HG03064 (cell line): ENCODE measurements around the gene GPX2.
"Not testable (repeated sequence)": the region's sequence is repeated elsewhere in the genome, so short reads cannot be mapped to it uniquely, and the experiment has no call there.

Experiments used
- ATAC-seq: cut with Tn5 transposase; IDR thresholded peaks from one replicate; pipeline ENCODE4 v1.9.1; 2021; ENCODE audit warnings: low read depth; ENCODE audit not compliant: unreplicated experiment

Gene GPX2

GRCh38 chr14:64915797-64916196 lies 26.7 kb downstream of the GPX2 start:
- no peak for ATAC-seq

GRCh38 chr14:64915029-64915424 lies 27.5 kb downstream of the GPX2 start:
- ATAC-seq = no peak

DNA sequence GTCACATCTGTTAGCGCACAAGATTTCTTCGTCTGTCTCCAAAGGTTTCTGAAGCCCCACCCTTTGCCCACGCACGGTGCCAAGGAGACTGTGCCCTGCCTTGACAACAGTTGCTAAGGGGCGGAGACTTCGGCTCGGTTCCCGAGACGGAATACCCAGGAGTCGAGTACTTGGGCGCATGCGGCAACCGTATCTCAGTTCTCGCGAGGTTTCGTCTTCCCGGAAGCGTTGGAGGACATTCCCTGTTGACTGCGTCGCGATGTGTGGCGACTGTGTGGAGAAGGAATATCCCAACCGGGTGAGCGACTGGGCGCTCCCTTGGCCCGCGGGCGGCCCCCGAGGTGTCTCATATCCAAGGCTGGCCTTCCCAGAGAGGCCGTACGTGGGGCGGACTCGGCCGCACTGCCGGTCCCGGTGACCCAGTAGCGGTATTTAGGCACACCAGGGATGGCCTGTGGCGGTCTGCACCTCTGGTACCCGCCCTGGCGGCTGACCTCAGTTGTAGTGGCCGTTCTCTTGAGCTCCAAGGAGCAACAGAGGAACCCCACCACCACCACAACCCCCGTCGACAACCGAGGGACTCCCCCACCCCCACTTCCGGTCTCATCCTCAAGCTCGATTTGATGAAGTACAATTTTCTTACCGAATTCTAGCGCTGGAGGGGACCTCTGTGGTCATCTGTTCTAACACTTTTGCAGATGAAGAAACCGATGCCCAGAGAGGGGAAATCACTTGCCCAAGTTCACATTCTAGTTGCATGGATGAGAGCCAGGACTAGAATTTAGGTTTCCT lies 28.1 kb downstream of the GPX2 start, which contains the start of gene CHURC1:
TSS of gene CHURC1 (plus strand) at position 219 of the 792 bp plus-strand sequence. CDS start at position 260, 41 bp downstream.
- ATAC-seq = peak; percentile 85

GRCh38 chr14:64913477-64913876 lies 29.1 kb downstream of the GPX2 start:
- ATAC-seq = not testable (repeated sequence)

DNA sequence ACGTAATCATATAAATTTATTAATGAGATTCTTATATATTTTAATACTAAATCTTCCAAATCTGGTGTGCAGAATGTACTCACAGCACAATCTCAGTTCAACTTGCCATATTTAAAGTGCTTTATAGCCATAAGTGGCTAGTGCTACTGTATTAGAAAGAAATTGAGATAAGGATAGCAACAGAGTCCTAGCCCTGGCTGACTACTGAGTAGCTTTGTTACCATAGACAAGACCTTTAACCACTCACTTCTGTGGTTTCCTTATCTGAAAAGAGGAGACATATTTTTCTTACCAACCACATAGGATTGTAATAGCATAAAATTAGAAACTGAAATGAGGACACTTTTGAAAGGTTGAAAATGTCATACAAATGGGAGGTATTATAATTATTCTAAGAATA lies 30.3 kb downstream of the GPX2 start:
- no peak for ATAC-seq

DNA sequence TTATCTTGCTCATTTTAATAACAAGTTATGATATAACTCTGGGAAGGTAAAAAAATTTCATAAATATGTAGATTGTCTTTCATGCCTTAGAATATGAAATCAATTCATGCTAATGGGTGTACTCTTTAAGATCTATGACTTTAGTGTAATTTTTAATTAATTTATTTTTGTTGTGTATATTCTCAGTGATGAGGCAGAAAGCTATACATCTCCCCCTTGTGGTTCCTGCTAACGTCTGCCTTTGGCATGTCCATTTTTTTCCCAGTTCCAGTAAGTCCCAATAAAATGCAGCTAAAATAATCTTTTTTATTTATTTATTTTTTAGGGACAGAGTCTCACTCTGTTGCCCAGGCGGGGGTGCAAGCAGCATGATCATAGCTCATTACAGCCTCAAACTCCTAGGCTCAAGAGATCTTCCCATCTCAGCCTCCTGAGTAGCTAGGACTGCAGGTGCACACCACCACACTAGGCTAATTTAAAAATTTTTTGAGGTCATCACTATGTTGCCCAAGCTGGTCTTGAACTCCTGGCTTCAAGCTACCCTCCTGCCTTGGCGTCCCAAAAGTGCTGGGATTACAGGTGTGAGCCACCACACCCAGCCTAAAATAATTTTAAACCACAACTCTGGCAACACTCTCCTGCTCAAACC lies 31.6 kb downstream of the GPX2 start:
- no peak for ATAC-seq

GRCh38 chr14:64906022-64906421 lies 36.5 kb downstream of the GPX2 start:
- ATAC-seq = no peak

GRCh38 chr14:64899958-64900357 lies 42.6 kb downstream of the GPX2 start:
- ATAC-seq = no peak

DNA sequence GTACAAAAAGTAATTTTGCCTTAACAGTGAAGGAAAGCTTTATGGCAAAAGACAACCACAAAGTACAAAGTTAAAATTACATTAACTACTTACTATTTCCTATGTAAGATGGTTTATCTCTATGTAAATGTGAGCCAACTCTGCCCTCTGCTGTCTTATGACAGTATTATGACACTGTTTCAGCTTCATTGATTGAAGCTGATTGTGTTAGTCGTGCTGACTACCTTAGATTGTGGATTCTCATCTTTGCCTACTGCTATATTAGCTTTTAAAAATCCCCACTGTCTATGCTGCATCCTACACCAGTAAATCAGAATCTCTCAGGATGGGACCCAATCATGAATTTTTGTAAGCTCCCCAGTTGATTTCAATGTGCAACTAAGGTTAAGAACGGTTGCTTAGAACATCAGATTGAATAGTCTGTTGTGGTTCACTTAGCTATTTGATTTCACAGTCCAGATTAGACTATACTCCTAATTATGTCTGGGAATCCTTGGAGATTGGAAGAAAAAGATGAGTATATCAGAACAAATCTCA lies 50.6 kb downstream of the GPX2 start:
- no peak for ATAC-seq

- no peak for ATAC-seq
Observed at GRCh38 chr14:64891173-64891838, 51.2 kb downstream of the GPX2 start.

DNA sequence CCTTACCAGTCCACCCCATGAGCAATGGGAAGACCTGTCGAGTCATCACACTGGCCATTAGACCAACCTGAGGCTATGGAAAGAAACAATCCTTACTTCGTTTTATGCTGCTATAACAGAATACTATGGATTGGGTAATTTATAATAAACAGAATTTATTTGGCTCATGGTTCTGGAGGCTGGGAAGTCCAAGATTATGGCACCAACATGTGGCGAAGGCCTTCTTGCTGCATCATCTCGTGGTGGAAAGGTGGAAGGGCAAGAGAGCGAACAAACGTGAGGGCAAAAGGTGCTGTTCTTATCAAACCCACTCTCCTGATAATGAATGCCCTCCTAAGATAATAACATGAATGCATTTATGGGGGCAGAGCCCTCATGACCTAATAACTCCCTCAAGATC lies 53.2 kb downstream of the GPX2 start:
- ATAC-seq = no peak
